OCI-LY3 (cell line): ENCODE data around the gene COL12A1.

Source experiments
- H2AFZ ChIP-seq: fragments of 200-600, 300-600 bp; shearing (Covaris generic); 2 replicates; pipeline ENCODE4 v1.6.0; 2014; ENCODE audit warnings: antibody characterized with exemption, low read depth, low read length
- H3K27ac ChIP-seq: fragments of 200-600, 300-600 bp; sonication (generic); 2 replicates; pipeline ENCODE4 v1.5.1; 2014; ENCODE audit warnings: mild to moderate bottlenecking, low read length, moderate library complexity, mixed read lengths
- H3K27me3 ChIP-seq: fragments of 200-600, 300-600 bp; sonication (generic); 2 replicates; pipeline ENCODE4 v1.6.1; 2014; ENCODE audit warnings: low read depth, low read length, mixed read lengths
- H3K36me3 ChIP-seq: fragments of 200-600, 300-600 bp; sonication (generic); replicated peaks from 2 replicates; pipeline ENCODE3; 2014; ENCODE audit warnings: low read depth, low read length, mixed read lengths
- H3K4me1 ChIP-seq: fragments of 300-600, 200-600 bp; sonication (generic); 2 replicates; pipeline ENCODE4 v1.6.1; 2014; ENCODE audit warnings: low read length, mixed read lengths
- H3K4me2 ChIP-seq: fragments of 200-600, 300-600 bp; sonication (generic); 2 replicates; pipeline ENCODE4 v1.6.1; 2014; ENCODE audit warnings: low read length, mixed read lengths
- H3K4me3 ChIP-seq: fragments of 300-600, 200-600 bp; sonication (generic); 2 replicates; pipeline ENCODE4 v1.5.1; 2014; ENCODE audit warnings: antibody characterized with exemption, mild to moderate bottlenecking, low read length, moderate library complexity
- H3K79me2 ChIP-seq: fragments of 300-600, 200-600 bp; shearing (Covaris generic); 2 replicates; pipeline ENCODE4 v1.6.1; 2014; ENCODE audit warnings: mild to moderate bottlenecking, low read length, mixed read lengths
- H3K9ac ChIP-seq: fragments of 300-600, 200-600 bp; shearing (Covaris generic); 2 replicates; pipeline ENCODE4 v1.6.0; 2014; ENCODE audit warnings: mild to moderate bottlenecking, low read length, moderate library complexity
- H3K9me3 ChIP-seq: fragments of 200-600, 300-600 bp; shearing (Covaris generic); 2 replicates; pipeline ENCODE4 v1.6.1; 2014; ENCODE audit warnings: low read length, mixed read lengths; ENCODE audit not compliant: insufficient read depth
- H4K20me1 ChIP-seq: fragments of 200-600, 300-600 bp; sonication (generic); 2 replicates; pipeline ENCODE4 v1.6.1; 2016; ENCODE audit warnings: low read length, mixed read lengths; ENCODE audit not compliant: insufficient read depth
- EZH2phosphoT487 ChIP-seq: fragments of 200-600 bp; shearing (Covaris generic); IDR thresholded peaks from 2 replicates; pipeline ENCODE4 v1.6.1; 2018; ENCODE audit warnings: antibody characterized with exemption, mixed run types, low read depth
- TF ChIP-seq, protein P1 (sequence below): fragments of 200-600, 300-600 bp; sonication (generic); IDR thresholded peaks from 2 replicates; pipeline ENCODE4 v1.5.1; 2014; ENCODE audit warnings: antibody characterized with exemption, low read length, low read depth

Gene COL12A1

DNA sequence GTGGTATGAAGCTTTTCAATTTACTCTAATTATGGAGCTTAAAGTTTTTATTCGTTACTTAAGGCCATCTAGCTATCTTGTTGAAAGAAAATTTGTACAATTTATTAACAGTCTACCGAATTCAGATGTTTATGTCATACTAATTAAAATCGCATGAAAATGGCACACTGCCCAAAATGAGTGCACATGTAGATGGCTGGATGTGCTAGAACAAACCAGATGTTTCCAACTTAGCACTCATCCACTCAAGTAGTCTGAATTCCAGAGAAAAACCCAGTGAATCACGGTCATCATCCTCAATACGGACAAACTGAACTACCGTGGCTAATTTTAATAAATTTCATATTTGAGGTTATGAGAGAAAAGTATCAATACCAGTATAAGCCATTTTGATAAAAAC lies 70.4 kb downstream of the COL12A1 start:
- Histone ChIP-seq H3K4me2 (no peak overlapping the region), H3K27ac (no peak overlapping the region), H2AFZ (no peak overlapping the region), H3K36me3 (no peaks in the 10 kb centered on the region), H3K4me1 (no peaks in the 10 kb centered on the region), H3K9ac (no peak overlapping the region), H3K9me3 (no peaks in the 10 kb centered on the region), H3K4me3 (no peak overlapping the region), H4K20me1 (no peaks in the 10 kb centered on the region), H3K27me3 (no peaks in the 10 kb centered on the region), H3K79me2 (no peaks in the 10 kb centered on the region)
- TF ChIP-seq EZH2phosphoT487: no peak
- TF ChIP-seq, protein P1, sequence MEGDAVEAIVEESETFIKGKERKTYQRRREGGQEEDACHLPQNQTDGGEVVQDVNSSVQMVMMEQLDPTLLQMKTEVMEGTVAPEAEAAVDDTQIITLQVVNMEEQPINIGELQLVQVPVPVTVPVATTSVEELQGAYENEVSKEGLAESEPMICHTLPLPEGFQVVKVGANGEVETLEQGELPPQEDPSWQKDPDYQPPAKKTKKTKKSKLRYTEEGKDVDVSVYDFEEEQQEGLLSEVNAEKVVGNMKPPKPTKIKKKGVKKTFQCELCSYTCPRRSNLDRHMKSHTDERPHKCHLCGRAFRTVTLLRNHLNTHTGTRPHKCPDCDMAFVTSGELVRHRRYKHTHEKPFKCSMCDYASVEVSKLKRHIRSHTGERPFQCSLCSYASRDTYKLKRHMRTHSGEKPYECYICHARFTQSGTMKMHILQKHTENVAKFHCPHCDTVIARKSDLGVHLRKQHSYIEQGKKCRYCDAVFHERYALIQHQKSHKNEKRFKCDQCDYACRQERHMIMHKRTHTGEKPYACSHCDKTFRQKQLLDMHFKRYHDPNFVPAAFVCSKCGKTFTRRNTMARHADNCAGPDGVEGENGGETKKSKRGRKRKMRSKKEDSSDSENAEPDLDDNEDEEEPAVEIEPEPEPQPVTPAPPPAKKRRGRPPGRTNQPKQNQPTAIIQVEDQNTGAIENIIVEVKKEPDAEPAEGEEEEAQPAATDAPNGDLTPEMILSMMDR: no peak

GRCh38 chr6:75130784-75131183 lies 75.1 kb downstream of the COL12A1 start:
- Histone ChIP-seq H3K9ac (no peak overlapping the region), H3K4me1 (peaks cover 8% of the 10 kb centered on the region; the same call in 1 of the 2 replicates), H3K36me3 (no peaks in the 10 kb centered on the region), H2AFZ (no peak overlapping the region), H3K4me2 (no peak overlapping the region), H4K20me1 (no peaks in the 10 kb centered on the region), H3K4me3 (no peak overlapping the region), H3K27me3 (no peaks in the 10 kb centered on the region), H3K9me3 (no peaks in the 10 kb centered on the region), H3K79me2 (no peaks in the 10 kb centered on the region), H3K27ac (no peak overlapping the region)
- TF ChIP-seq, protein P1: no peak
- no peak for TF ChIP-seq EZH2phosphoT487

DNA sequence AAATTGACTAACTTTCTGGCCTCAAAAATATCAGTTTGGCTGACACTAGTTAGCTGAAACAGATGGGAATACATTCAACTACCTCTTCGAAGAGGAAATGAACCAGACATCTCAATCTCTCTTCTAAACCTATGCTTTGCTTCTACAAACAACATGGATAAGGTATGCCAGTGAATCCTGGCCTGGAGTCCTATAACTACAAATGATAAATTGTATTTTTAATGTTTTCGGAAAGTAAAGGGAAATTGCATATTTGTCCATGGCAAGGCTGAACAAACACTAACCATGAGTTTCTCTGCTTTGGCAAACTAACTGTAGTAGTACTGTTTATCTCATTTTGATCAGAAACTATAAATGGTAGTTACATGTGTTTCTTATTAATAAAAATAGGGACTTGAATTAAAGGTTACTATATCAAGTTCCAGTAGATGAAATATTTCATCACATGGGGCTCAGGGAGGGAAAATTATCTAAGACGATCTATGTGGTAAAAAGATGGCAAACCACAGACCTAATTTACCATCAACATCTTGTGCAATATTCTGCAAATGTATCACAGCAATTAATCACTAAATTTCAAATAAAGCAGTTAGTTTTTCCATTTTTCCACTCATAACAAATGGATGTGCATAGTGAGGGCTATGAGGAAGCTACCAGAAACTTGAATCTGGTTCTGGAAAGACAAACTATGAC lies 76.8 kb downstream of the COL12A1 start:
- Histone ChIP-seq H3K27ac (no peak overlapping the region), H3K79me2 (no peaks in the 10 kb centered on the region), H4K20me1 (no peaks in the 10 kb centered on the region), H3K4me3 (no peak overlapping the region), H3K4me2 (no peak overlapping the region), H3K36me3 (no peaks in the 10 kb centered on the region), H3K9me3 (no peaks in the 10 kb centered on the region), H3K4me1 (peaks cover 8% of the 10 kb centered on the region; the same call in 1 of the 2 replicates), H3K27me3 (no peaks in the 10 kb centered on the region), H2AFZ (no peak overlapping the region), H3K9ac (no peak overlapping the region)
- TF ChIP-seq EZH2phosphoT487: no peak
- TF ChIP-seq, protein P1: no peak

DNA sequence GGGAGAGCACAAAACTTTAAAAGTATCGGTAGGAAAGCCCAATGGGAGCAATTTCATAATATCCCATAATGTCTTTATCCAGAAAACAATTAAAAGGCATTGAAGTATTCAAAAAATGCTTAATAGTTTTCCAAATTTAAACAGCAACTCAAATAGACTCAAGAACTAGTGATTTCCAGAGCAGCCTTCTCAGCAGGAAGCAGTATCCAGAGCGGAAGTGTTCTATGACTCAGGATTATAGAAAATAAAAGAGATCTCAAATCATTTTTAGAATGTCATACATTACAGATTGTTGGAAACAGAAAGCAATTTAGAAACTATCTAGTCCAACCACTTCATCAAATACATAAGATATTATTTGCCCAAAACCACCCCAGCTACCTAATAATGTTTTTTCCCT lies 79.3 kb downstream of the COL12A1 start:
- H3K9me3 ChIP-seq: no peaks in the 10 kb centered on the region
- TF ChIP-seq EZH2phosphoT487: no peak
- H3K4me2 ChIP-seq: no peak overlapping the region
- H3K4me3 ChIP-seq: no peak overlapping the region
- no peak overlapping the region for H3K27ac ChIP-seq
- no peaks in the 10 kb centered on the region for H3K79me2 ChIP-seq
- peaks cover 8% of the 10 kb centered on the region; the same call in 1 of the 2 replicates for H3K4me1 ChIP-seq
- no peaks in the 10 kb centered on the region for H3K36me3 ChIP-seq
- H3K9ac ChIP-seq: no peak overlapping the region
- H4K20me1 ChIP-seq: no peaks in the 10 kb centered on the region
- no peaks in the 10 kb centered on the region for H3K27me3 ChIP-seq
- no peak overlapping the region for H2AFZ ChIP-seq
